Uterus (tissue), 4 donors: ENCODE measurements around the gene HSD11B1L. TPM values are rescaled to one million over a fixed set of nuclear protein-coding genes. Genes with fewer than 3 reads are reported as not detected.

Source experiments
- DNase-seq, 2 donors: peaks; one replicate each; pipeline ENCODE4 v3.0.0-alpha.2; 2019 to 2020
- H3K27ac ChIP-seq, 2 donors: fragments of 200-600 bp; sonication (generic); 1 replicate in 1 of 2; 2 replicates in 1 of 2; pipeline ENCODE4 v1.5.1; 2016 to 2018
- H3K27me3 ChIP-seq, 2 donors: fragments of 200-600 bp; sonication (generic); one replicate each; pipeline ENCODE4 v1.5.1; 2018 to 2019; ENCODE audit warnings: control low read depth in 1 of 2
- H3K36me3 ChIP-seq, 2 donors: fragments of 200-600 bp; sonication (generic); one replicate each; pipeline ENCODE4 v1.5.1; 2019; ENCODE audit warnings: control low read depth in 1 of 2
- H3K4me1 ChIP-seq, 2 donors: fragments of 200-600 bp; sonication (generic); one replicate each; pipeline ENCODE4 v1.5.1; 2018 to 2019; ENCODE audit warnings: control low read depth in 1 of 2
- H3K4me3 ChIP-seq, 2 donors: fragments of 200-600 bp; sonication (generic); 1 replicate in 1 of 2; 2 replicates in 1 of 2; pipeline ENCODE4 v1.5.1; 2018 to 2019; ENCODE audit warnings: mild to moderate bottlenecking in 1 of 2
- H3K9me3 ChIP-seq, 2 donors: fragments of 200-600 bp; sonication (generic); one replicate each; pipeline ENCODE4 v1.5.1; 2019; ENCODE audit warnings: control low read depth in 1 of 2
- POLR2A ChIP-seq, 2 donors: fragments of 450-650 bp; IDR thresholded peaks; one replicate each; pipeline ENCODE4 v1.6.1; 2016; ENCODE audit warnings: antibody characterized with exemption in 2 of 2, mild to moderate bottlenecking in 1 of 2, moderate library complexity in 1 of 2
- intact Hi-C: fragments of 100-400 bp; cut with DNase I; formaldehyde crosslinking; loops from one replicate; pipeline ENCODE4 v1.15.1; 2023; ENCODE audit warnings: low total_unique reads
- total RNA-seq, 4 donors: library from RNA; depleted of rRNA in 3 of 4; stranded (reverse); fragments of >200 nt in 3 of 4; gene quantifications; one replicate each; pipeline versions ENCODE4 v1.1.0 to v1.2.4, GENCODE V29; 2014 to 2023
- TF ChIP-seq, protein P1 (sequence below), 4 experiments: fragments of 200-600 bp in 2 of 4; fragments of 450-650 bp in 2 of 4; sonication (generic) in 2 of 4; IDR thresholded peaks; one replicate each; pipeline ENCODE4 v1.5.1; 2016 to 2019; ENCODE audit warnings: antibody characterized with exemption in 4 of 4, mild to moderate bottlenecking in 2 of 4, moderate library complexity in 1 of 4
- donor health status: DM: yes; HTN: yes; CAD: no.

Gene HSD11B1L
- total RNA-seq, 4 donors from 2014 or later = 0.26 to 17.8 (median 7.1) TPM

DNA sequence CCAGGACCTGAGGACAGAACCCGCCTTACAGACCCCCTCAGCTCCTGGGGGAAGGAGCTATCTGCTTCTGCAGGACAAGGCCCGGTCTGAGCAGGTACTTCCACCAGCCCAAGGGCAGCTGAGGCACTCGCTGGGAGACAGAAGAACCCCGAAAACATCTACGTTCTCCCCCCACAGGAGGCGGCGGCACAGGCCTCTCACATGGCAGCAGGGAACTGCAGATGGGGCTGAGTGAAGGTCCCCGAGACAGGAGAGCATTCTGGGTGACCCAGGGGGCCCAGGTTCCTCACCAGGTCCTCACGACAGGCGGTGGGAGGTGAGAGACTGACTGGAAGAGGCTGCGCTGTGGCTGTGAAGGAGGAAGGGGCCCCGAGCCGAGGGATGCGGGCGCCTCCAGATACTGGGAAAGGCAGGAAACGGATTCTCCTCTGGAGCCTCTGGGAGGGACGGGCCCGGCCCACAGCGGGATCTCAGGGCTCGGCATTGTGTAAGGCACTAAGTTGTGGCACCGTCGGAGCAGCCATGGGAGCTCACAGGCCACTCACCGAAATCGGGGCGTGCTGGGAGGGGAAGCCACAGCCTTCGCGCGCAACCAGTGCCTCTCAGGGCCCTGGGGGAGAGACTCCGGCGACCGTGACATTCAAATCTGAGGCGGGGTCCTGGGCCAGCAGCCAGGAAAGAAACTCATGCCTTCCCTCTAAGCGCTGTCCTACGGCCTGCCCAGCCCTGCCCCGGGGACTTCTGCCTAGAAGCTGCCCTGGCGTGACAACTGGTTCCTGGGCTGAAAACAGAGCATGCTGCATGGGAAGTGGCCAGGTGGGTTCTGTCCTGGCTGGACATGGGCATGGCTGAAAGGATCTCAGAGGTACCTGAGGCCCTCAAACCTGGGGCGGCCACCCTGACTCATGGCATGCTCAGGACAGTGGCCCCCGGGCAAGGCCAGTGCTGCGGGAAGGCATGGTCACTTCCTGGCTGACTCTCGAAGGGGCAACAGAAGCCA, 23.3 kb downstream of the HSD11B1L start:
- Histone ChIP-seq H3K4me1 (no peaks in the 10 kb centered on the region), H3K36me3 (no peaks in the 10 kb centered on the region), H3K27ac (no peak overlapping the region), H3K4me3 (no peak overlapping the region), H3K27me3 (no peaks in the 10 kb centered on the region), H3K9me3 (no peaks in the 10 kb centered on the region)
- TF ChIP-seq POLR2A (IDR thresholded peaks at IDR 0.05) = no peak
- intact Hi-C loops = no loop called here
- no peak for DNase-seq

DNA sequence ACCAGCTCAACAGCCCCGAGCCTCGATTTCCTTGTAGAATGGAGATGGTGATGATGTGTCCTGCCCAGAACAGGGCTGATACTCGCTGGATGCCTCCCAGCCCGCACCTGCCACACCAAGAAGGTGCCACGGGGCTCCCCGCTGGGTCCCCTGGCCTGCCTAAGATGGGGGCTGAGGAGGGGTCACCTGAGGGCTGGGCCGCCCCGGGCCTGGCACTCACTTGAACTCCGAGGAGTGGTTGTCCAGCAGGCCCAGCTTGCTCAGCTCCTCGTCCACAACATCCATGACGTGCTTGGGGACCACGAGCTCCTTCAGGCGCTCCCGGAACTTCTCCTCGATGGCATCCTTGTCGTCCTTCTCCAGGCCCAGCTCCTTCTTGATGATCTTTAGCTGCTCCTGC, 24.7 kb downstream of the HSD11B1L start:
- Histone ChIP-seq H3K4me1 (no peaks in the 10 kb centered on the region), H3K4me3 (no peak overlapping the region), H3K27me3 (no peaks in the 10 kb centered on the region), H3K9me3 (no peaks in the 10 kb centered on the region), H3K36me3 (no peaks in the 10 kb centered on the region), H3K27ac (no peak overlapping the region)
- no peak for DNase-seq
- intact Hi-C loops = no loop called here
- TF ChIP-seq POLR2A (IDR thresholded peaks at IDR 0.05) = no peak
- TF ChIP-seq, protein P1, sequence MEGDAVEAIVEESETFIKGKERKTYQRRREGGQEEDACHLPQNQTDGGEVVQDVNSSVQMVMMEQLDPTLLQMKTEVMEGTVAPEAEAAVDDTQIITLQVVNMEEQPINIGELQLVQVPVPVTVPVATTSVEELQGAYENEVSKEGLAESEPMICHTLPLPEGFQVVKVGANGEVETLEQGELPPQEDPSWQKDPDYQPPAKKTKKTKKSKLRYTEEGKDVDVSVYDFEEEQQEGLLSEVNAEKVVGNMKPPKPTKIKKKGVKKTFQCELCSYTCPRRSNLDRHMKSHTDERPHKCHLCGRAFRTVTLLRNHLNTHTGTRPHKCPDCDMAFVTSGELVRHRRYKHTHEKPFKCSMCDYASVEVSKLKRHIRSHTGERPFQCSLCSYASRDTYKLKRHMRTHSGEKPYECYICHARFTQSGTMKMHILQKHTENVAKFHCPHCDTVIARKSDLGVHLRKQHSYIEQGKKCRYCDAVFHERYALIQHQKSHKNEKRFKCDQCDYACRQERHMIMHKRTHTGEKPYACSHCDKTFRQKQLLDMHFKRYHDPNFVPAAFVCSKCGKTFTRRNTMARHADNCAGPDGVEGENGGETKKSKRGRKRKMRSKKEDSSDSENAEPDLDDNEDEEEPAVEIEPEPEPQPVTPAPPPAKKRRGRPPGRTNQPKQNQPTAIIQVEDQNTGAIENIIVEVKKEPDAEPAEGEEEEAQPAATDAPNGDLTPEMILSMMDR (IDR thresholded peaks at IDR 0.05) = no peak

DNA sequence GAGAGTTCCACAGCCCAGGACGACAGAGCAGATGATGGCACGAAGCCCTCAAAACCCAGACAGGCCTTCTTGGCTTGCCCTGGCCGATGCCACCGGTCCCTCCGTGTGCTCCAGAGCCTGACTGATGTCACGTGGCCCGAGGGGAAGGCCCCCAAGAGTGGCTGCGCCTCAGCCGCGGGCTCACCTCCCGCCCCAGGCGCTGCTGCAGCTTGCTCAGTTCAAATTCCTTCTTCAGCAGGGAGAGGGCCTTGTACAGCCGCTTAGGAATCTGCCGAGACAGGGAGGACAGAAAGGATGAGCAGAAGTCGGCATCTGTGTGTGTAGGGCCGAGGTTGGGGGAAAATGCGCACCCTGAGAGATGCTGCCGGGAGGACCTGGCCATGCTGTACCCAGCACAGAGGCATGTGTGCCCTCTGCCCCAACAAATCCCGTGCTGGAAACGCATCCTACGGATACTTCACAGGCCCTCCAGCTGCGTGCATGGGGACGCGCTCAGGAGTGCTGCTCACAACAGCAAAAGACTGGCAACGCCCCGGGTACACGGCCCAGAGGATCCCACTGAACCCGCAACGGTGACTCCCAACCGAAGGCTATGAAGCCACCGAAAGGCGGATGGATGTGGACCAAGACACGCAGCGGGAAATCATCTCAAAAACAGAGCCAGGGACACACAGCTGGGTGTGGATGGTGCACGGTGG, 26.2 kb downstream of the HSD11B1L start:
- DNase-seq = no peak
- Histone ChIP-seq H3K9me3 (no peaks in the 10 kb centered on the region), H3K4me3 (no peak overlapping the region), H3K36me3 (no peaks in the 10 kb centered on the region), H3K27ac (no peak overlapping the region), H3K27me3 (no peaks in the 10 kb centered on the region), H3K4me1 (no peaks in the 10 kb centered on the region)
- intact Hi-C loops = no loop called here
- TF ChIP-seq, protein P1 (IDR thresholded peaks at IDR 0.05) = no peak
- no peak for TF ChIP-seq POLR2A (IDR thresholded peaks at IDR 0.05)

DNA sequence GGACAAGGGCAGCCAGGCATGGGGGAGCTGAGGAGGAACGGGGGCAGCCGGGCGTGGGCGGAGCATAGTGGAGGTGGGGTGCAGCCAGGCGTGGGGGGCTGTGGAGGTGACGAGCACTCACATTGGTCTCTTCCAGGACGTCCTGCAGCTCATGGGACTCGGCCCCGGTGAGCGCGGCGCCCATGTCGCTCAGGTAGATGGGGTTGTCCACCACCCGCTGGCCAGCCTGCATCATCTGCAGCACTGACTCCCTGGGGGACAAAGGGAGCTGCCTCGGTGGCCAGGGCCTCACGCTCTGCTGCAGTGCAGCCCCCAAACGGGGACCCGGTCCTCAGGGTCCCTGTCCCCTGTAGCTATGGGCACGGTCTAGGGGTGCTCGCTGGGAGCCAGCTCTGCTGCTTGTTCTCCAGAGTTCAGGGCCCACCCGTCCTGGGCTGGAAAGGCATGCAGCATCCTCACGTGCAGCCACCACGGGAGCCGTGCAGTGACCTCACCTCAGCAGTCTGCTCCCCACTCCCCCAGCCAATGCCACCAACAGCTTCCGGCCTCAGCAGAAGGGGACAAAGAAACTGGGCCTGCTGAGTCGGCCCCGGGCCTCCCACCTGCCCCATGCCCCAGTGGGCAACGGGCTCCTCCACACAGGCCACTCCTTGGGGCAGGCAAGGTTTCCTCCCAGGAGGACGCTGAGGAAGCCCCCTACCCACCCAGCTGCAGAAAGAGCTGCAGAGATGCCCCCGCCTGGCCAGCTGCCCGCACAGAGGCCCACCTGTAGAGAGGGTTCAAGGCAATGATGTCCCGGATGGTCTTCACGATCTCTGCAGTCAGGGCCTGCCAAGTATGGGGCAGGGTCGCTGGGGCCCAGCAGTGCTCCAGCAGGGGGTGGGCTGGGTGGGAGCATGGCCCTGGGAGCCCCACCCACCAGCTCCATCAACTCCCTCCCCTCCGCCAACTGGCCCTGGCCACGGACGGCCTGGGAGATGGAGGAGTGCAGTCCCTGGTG, 27.0 kb downstream of the HSD11B1L start:
- Histone ChIP-seq H3K27ac (no peak overlapping the region), H3K4me1 (no peaks in the 10 kb centered on the region), H3K4me3 (no peak overlapping the region), H3K9me3 (no peaks in the 10 kb centered on the region), H3K27me3 (no peaks in the 10 kb centered on the region), H3K36me3 (no peaks in the 10 kb centered on the region)
- no peak for DNase-seq
- no peak for TF ChIP-seq POLR2A (IDR thresholded peaks at IDR 0.05)
- TF ChIP-seq, protein P1 (IDR thresholded peaks at IDR 0.05) = no peak
- intact Hi-C loops = no loop called here

DNA sequence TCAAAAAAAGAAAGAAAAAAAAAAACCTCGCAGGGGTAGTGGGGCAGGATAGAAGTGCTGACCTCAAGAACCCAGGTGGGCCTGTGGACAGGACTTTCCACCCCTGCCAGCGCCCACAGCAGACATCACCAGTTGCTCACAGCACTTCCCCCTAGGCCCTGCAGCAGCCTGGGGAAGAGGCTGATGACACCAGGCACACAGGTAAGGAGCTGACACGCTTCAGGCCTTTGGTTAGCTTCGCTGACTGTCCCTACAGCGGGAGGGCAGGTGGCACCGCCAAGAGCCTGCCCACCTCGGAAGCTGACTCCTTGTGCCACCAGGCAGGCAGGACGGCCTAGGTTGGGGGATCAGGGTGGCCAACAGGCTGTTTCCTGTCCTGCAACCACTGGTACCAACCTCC, 30.2 kb downstream of the HSD11B1L start:
- Histone ChIP-seq H3K27me3 (no peaks in the 10 kb centered on the region), H3K27ac (no peak overlapping the region), H3K4me3 (no peak overlapping the region), H3K9me3 (no peaks in the 10 kb centered on the region), H3K36me3 (no peaks in the 10 kb centered on the region), H3K4me1 (no peaks in the 10 kb centered on the region)
- TF ChIP-seq, protein P1 (IDR thresholded peaks at IDR 0.05) = no peak
- no peak for TF ChIP-seq POLR2A (IDR thresholded peaks at IDR 0.05)
- intact Hi-C loops = no loop called here
- no peak for DNase-seq
